ENCODE data around the gene COL26A1. TPM values are rescaled to one million over a fixed set of nuclear protein-coding genes. Genes with fewer than 3 reads are reported as not detected.

COL26A1 gene
- total RNA-seq, 1 experiment from 2014 or later = 0.20 TPM

- H2AFZ ChIP-seq = no peak overlapping the region
- no peaks in the 10 kb centered on the region for H3F3A ChIP-seq (ENCODE audit: insufficient read depth, low read depth)
- ChIA-PET CTCF (no interaction called here), POLR2A (ENCODE audit: unreplicated experiment) (no interaction called here)
- no peak overlapping the region for H3K27ac ChIP-seq
- H3K79me2 ChIP-seq (ENCODE audit: low read depth) = no peaks in the 10 kb centered on the region
- DNase-seq = no peak
- H3K4me1 ChIP-seq (replicated peaks; ENCODE audit: insufficient read depth) = no peaks in the 10 kb centered on the region
- TF ChIP-seq, protein P1, sequence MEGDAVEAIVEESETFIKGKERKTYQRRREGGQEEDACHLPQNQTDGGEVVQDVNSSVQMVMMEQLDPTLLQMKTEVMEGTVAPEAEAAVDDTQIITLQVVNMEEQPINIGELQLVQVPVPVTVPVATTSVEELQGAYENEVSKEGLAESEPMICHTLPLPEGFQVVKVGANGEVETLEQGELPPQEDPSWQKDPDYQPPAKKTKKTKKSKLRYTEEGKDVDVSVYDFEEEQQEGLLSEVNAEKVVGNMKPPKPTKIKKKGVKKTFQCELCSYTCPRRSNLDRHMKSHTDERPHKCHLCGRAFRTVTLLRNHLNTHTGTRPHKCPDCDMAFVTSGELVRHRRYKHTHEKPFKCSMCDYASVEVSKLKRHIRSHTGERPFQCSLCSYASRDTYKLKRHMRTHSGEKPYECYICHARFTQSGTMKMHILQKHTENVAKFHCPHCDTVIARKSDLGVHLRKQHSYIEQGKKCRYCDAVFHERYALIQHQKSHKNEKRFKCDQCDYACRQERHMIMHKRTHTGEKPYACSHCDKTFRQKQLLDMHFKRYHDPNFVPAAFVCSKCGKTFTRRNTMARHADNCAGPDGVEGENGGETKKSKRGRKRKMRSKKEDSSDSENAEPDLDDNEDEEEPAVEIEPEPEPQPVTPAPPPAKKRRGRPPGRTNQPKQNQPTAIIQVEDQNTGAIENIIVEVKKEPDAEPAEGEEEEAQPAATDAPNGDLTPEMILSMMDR (conservative IDR thresholded peaks at IDR 0.05) = no peak
- no peak for TF ChIP-seq EZH2 (IDR thresholded peaks at IDR 0.05; ENCODE audit: low read depth)
- intact Hi-C loops (cut with micrococcal nuclease; ENCODE audit: unreplicated experiment) = no loop called here
- H3K4me2 ChIP-seq = no peak overlapping the region
- H3K9me2 ChIP-seq (ENCODE audit: insufficient read depth) = no peaks in the 10 kb centered on the region
- H4K20me1 ChIP-seq (ENCODE audit: insufficient read depth) = no peaks in the 10 kb centered on the region
- H3K9me3 ChIP-seq (ENCODE audit: insufficient read depth, low read depth) = no peaks in the 10 kb centered on the region
- no peaks in the 10 kb centered on the region for H3K36me3 ChIP-seq (ENCODE audit: low read depth)
- peaks cover 17% of the 10 kb centered on the region for H3K27me3 ChIP-seq (ENCODE audit: insufficient read depth, low read depth)
- no TSS peak for BruUV-seq (replicated peaks)
- H3K4me3 ChIP-seq = no peak overlapping the region
These were observed 200.0 kb downstream of the COL26A1 start for GRCh38 chr7:101562531-101563197.

- Histone ChIP-seq H3K9me2 (ENCODE audit: insufficient read depth) (no peaks in the 10 kb centered on the region), H3K79me2 (ENCODE audit: low read depth) (no peaks in the 10 kb centered on the region), H3K27ac (no peak overlapping the region), H3K4me3 (no peak overlapping the region), H4K20me1 (ENCODE audit: insufficient read depth) (no peaks in the 10 kb centered on the region), H3F3A (ENCODE audit: insufficient read depth, low read depth) (no peaks in the 10 kb centered on the region), H3K27me3 (ENCODE audit: insufficient read depth, low read depth) (peaks cover 17% of the 10 kb centered on the region), H3K9me3 (ENCODE audit: insufficient read depth, low read depth) (no peaks in the 10 kb centered on the region), H3K36me3 (ENCODE audit: low read depth) (no peaks in the 10 kb centered on the region), H3K4me1 (replicated peaks; ENCODE audit: insufficient read depth) (no peaks in the 10 kb centered on the region), H3K4me2 (no peak overlapping the region), H2AFZ (no peak overlapping the region)
- BruUV-seq (replicated peaks) = no TSS peak
- POLR2A ChIA-PET (ENCODE audit: unreplicated experiment) = no interaction called here
- DNase-seq = no peak
- CTCF ChIA-PET = no interaction called here
- TF ChIP-seq, protein P1 (conservative IDR thresholded peaks at IDR 0.05) = no peak
- no peak for TF ChIP-seq EZH2 (IDR thresholded peaks at IDR 0.05; ENCODE audit: low read depth)
- intact Hi-C loops (cut with micrococcal nuclease; ENCODE audit: unreplicated experiment) = no loop called here
These were observed 200.7 kb downstream of the COL26A1 start for GRCh38 chr7:101563198-101563901.

DNA sequence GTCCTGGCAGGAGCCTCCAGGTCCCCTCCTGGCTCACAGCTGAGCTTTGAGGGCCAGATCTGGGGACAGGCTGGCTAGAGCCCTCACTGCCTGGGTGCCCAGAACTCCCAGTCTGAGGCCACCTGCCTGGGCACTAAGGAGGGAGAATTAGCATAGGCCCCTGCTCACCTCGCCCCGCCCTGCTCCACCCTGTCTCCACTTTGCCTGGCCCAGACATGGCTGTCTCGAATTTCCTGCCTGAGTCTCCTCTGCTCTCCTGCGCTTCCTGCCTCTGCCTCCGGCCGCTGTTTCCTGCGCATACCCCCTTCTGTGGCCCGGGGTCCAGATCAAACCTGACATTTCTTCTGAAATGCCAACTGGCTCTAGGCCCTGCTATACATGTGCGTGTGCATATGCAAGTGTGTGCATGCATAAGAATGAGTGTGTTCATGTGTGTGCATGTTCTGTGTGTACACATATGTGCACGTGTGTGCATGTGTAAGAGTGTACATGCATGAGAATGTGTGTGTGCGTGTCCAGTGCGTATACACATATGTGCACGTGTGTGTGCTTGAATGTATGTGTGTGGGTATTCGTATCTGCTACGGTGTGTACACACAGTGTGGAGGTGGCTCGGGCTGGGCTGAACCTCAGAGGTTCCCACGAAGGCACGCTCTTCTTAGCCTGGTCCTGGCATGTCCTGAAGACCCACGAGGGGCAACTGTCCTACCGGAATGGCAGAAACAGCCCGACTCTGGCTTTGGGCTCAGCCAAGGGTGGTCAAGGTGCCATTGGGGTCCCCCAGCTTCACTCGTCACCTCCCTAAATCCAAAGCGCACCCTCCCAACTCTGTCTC is 201.5 kb downstream of the COL26A1 start:
- no peak overlapping the region for H3K4me3 ChIP-seq
- no peaks in the 10 kb centered on the region for H3K4me1 ChIP-seq (replicated peaks; ENCODE audit: insufficient read depth)
- H3K9me2 ChIP-seq (ENCODE audit: insufficient read depth) = no peaks in the 10 kb centered on the region
- no peak for DNase-seq
- TF ChIP-seq EZH2 (IDR thresholded peaks at IDR 0.05; ENCODE audit: low read depth) = no peak
- TF ChIP-seq, protein P1 (conservative IDR thresholded peaks at IDR 0.05) = no peak
- POLR2A ChIA-PET (ENCODE audit: unreplicated experiment) = no interaction called here
- H3K27me3 ChIP-seq (ENCODE audit: insufficient read depth, low read depth) = peaks cover 17% of the 10 kb centered on the region
- CTCF ChIA-PET = no interaction called here
- H3K79me2 ChIP-seq (ENCODE audit: low read depth) = no peaks in the 10 kb centered on the region
- H2AFZ ChIP-seq = no peak overlapping the region
- intact Hi-C loops (cut with micrococcal nuclease; ENCODE audit: unreplicated experiment) = no loop called here
- no peaks in the 10 kb centered on the region for H3K9me3 ChIP-seq (ENCODE audit: insufficient read depth, low read depth)
- H3F3A ChIP-seq (ENCODE audit: insufficient read depth, low read depth) = no peaks in the 10 kb centered on the region
- no peaks in the 10 kb centered on the region for H3K36me3 ChIP-seq (ENCODE audit: low read depth)
- H3K27ac ChIP-seq = no peak overlapping the region
- H4K20me1 ChIP-seq (ENCODE audit: insufficient read depth) = no peaks in the 10 kb centered on the region
- no peak overlapping the region for H3K4me2 ChIP-seq
- BruUV-seq (replicated peaks) = no TSS peak

All from PC-9 (cell line).